ENCODE results near the gene RNU5D-1. TPM values are rescaled to one million over a fixed set of nuclear protein-coding genes. Genes with fewer than 3 reads are reported as not detected.

Gene RNU5D-1
- total RNA-seq, 2 experiments from 2014 or later: not detected

DNA sequence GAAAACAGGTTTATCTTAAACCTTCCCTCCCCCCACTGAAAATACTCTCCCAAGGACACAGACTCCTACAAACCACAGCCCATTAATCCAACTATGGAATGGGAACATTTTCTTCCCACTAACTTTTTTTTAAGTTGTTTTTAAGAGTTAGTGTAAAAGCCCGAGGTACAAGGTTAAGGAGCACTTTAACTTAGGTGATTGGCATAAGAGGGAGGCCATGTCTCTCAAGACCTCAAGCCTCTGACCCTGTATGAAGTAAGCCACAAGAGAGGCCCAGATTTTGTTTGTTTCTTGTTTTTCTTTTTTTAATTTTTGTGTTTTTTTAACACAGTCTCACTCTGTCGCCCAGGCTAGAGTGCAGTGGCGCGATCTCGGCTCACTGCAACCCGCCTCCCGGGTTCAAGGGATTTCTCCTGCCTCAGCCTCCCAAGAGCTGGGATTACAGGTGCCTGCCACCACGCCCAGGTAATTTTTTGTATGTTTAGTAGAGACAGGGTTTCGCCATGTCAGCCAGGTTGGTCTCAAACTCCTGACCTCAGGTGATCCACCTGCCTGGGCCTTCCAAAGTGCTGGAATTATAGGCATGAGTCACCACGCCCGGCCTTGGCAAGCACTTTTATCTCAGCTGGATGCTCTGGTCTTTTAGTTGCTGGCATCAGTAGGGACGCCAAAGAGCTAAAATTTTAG lies 42.1 kb downstream of the RNU5D-1 start:
- H3K36me3 Mint-ChIP-seq (ENCODE audit: low read depth): no peaks in the 10 kb centered on the region
- H3K27me3 Mint-ChIP-seq: no peaks in the 10 kb centered on the region
- no peaks in the 10 kb centered on the region for H3K9me3 Mint-ChIP-seq (ENCODE audit: low read depth)
- intact Hi-C loops (cut with DNase I, micrococcal nuclease): no loop called here
- POLR2A ChIA-PET: no interaction called here
- no peak overlapping the region for H3K4me3 Mint-ChIP-seq
- H3K4me1 Mint-ChIP-seq: peaks cover 6% of the 10 kb centered on the region
- ATAC-seq (no peak), DNase-seq (no peak)
- CTCF ChIA-PET: interaction anchor here (0.6 to 1.0 kb wide), 2 partner anchors 36 to 41 kb away, joined by 3 read pairs; no protein-coding TSS in a partner anchor
- H3K27ac Mint-ChIP-seq: no peak overlapping the region

DNA sequence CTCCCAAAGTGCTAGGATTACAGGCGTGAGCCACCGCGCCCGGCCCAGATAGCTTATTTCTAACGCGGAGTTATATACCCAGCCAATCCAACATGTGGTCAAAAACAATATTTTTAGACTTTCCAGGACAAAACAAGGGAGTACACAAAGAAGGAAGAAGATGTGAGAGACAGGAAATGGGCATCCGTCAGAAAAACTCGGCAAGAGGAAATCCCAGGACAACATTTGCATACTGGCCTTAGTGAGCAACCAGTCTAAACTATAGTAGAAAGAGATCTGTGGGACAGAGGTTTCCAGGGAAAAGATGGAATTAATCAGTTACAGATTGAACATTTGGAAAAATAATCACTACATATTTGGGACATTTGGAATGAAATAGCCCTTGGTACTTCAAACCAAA lies 45.1 kb downstream of the RNU5D-1 start:
- no peaks in the 10 kb centered on the region for H3K27me3 Mint-ChIP-seq
- H3K4me1 Mint-ChIP-seq: no peaks in the 10 kb centered on the region
- ChIA-PET CTCF (interaction anchor here (0.7 kb wide), 1 partner anchor 33 kb away, joined by 3 read pairs; no protein-coding TSS in a partner anchor), POLR2A (interaction anchor here (1.1 kb wide), 1 partner anchor 34 kb away, joined by 9 read pairs; no protein-coding TSS in a partner anchor)
- H3K4me3 Mint-ChIP-seq: no peak overlapping the region
- ATAC-seq (no peak), DNase-seq (no peak)
- H3K9me3 Mint-ChIP-seq (ENCODE audit: low read depth): no peaks in the 10 kb centered on the region
- intact Hi-C loops (cut with DNase I, micrococcal nuclease): no loop called here
- H3K27ac Mint-ChIP-seq: no peak overlapping the region
- H3K36me3 Mint-ChIP-seq (ENCODE audit: low read depth): no peaks in the 10 kb centered on the region

DNA sequence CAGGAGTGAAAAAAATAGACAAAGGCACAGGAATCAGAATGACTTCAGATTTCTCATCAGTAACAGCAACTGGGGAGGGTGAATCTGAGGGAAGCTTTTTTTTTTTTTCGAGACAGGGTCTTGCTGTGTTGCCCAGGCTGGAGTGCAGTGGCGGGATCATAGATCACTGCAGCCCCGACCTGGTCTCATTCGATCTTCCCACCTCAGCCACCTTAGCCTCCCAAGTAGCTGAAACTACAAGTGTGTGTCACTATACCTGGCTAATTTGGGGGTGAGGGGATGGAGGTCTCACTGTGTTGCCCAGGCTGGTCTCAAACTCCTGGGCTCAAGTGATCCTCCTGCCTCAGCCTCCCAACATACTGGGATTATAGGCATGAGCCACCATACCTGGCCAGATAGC lies 45.8 kb downstream of the RNU5D-1 start:
- DNase-seq (no peak), ATAC-seq (no peak)
- Mint-ChIP-seq H3K4me1 (no peaks in the 10 kb centered on the region), H3K36me3 (ENCODE audit: low read depth) (no peaks in the 10 kb centered on the region), H3K4me3 (no peak overlapping the region), H3K27ac (no peak overlapping the region), H3K9me3 (ENCODE audit: low read depth) (no peaks in the 10 kb centered on the region), H3K27me3 (no peaks in the 10 kb centered on the region)
- POLR2A ChIA-PET: interaction anchor here (0.6 to 1.1 kb wide), 2 partner anchors 35 to 398 kb away, joined by 3 to 9 read pairs; no protein-coding TSS in a partner anchor
- CTCF ChIA-PET: interaction anchor here (0.7 to 1.0 kb wide), 2 partner anchors 32 to 77 kb away, joined by 3 read pairs; no protein-coding TSS in a partner anchor
- intact Hi-C loops (cut with DNase I, micrococcal nuclease): no loop called here

DNA sequence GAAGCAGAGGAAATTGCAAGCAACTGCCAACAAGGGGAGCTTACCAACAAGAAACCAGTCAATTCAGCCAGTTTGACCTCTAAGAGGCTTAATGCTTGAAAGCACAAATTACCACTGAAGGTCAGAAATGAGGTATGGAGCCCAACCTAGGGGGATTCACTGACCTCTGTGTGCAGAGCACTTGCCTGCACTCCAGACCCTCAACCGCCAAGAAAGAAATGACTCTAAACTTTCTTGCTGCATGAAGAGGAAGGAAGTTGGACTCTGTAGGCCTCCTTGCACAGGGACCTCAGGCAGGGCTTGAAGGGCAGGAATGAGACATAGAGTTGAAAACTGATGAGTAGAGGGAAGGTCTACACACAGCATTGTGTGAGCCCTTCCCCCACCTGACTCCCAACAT lies 46.4 kb downstream of the RNU5D-1 start:
- ATAC-seq (peak; percentile 51), DNase-seq (peak; percentile 11)
- H3K4me3 Mint-ChIP-seq: no peak overlapping the region
- H3K4me1 Mint-ChIP-seq: no peaks in the 10 kb centered on the region
- no peaks in the 10 kb centered on the region for H3K36me3 Mint-ChIP-seq (ENCODE audit: low read depth)
- POLR2A ChIA-PET: interaction anchor here (0.6 kb wide), 1 partner anchor 397 kb away, joined by 3 read pairs; no protein-coding TSS in a partner anchor
- H3K9me3 Mint-ChIP-seq (ENCODE audit: low read depth): no peaks in the 10 kb centered on the region
- no peaks in the 10 kb centered on the region for H3K27me3 Mint-ChIP-seq
- intact Hi-C loops (cut with DNase I, micrococcal nuclease): no loop called here
- no peak overlapping the region for H3K27ac Mint-ChIP-seq
- CTCF ChIA-PET: interaction anchor here (1.0 kb wide), 1 partner anchor 76 kb away, joined by 3 read pairs; no protein-coding TSS in a partner anchor

DNA sequence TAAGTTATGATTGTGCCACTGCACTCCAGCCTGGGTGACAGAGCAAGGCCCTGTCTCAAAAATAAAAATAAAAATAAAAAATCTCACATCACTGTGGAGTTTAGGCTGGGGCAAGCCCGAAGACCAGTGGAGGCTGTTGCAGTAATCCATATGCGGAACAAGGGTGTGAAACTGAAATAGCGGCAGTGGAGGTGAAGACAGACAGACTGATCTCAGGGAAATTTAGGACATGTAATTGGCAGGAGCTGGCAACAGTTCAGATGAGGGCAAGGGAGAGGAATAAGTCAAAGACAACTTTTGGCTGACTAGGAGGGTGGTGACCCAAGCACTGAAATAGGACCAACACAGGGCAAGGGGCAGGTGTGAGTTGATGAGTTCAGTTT lies 48.1 kb downstream of the RNU5D-1 start:
- Mint-ChIP-seq H3K4me3 (no peak overlapping the region), H3K27me3 (no peaks in the 10 kb centered on the region), H3K27ac (no peak overlapping the region), H3K36me3 (ENCODE audit: low read depth) (no peaks in the 10 kb centered on the region), H3K9me3 (ENCODE audit: low read depth) (no peaks in the 10 kb centered on the region), H3K4me1 (no peaks in the 10 kb centered on the region)
- DNase-seq: no peak
- ChIA-PET CTCF (interaction anchor here (1.0 to 1.2 kb wide), 2 partner anchors 8 to 11 kb away, joined by 3 read pairs; partner anchors contain the start of gene ARMH1), POLR2A (no interaction called here)
- ATAC-seq: no peak
- intact Hi-C loops (cut with DNase I, micrococcal nuclease): no loop called here

DNA sequence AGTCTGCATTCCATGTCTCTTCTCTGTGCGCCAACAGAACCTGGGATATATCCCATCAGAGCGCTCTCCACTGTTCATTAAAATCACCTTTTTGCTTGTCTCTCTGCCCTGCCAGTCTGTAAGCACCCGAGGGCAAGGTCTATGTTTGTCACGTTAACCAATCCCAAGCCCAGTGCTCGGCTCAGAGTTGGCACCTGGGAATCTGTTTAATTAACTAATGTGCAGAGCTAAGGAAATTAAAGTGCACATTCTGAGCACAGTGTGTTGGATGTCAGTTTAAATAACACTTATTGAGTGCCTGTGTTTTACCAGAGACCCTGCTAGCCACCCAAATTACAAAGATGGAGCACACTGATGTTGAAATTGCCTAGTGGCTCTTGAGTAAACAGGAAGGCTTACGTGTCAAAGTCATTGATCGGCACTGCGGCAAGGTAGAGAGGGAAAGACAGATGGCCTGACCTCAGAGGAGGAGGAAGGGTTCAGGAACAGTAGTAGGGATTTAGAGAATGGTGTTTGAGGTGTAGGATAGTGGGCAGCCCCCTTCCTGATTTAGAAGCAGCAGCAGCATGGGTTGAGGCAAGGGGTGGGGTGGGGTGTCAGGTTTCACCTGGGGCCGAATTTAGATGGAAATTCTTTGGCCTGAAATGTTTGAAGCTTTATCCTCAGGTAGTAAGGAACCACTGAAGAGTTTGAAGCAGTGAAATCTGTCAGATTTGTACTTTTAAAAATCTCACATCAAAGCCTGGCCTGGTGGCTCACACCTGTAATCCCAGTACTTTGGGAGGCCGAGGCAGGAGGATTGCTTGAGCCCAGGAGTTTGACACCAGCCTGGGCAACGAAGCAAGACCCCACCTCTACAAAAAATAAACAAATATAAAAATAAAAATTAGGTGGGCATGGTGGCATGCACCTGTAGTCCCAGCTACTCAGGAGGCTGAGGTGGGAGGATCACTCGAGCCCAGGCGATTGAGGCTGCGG lies 48.8 kb downstream of the RNU5D-1 start:
- DNase-seq (no peak), ATAC-seq (no peak)
- intact Hi-C loops (cut with DNase I, micrococcal nuclease): no loop called here
- Mint-ChIP-seq H3K4me1 (no peaks in the 10 kb centered on the region), H3K27ac (no peak overlapping the region), H3K4me3 (no peak overlapping the region), H3K27me3 (no peaks in the 10 kb centered on the region), H3K9me3 (ENCODE audit: low read depth) (no peaks in the 10 kb centered on the region), H3K36me3 (ENCODE audit: low read depth) (no peaks in the 10 kb centered on the region)
- ChIA-PET POLR2A (no interaction called here), CTCF (no interaction called here)

Other genes with a start within 250 kb of the RNU5D-1 start
- 1 to 10 TPM; 4.3 to 5.5 TPM for gene TMEM53, start 56.7 kb downstream of the RNU5D-1 start, total RNA-seq
- 10 to 100 TPM; 67.3 to 75.1 TPM for gene ARMH1, start 56.5 kb downstream of the RNU5D-1 start, total RNA-seq
- 100 to 1,000 TPM; 101 to 119 TPM for gene KIF2C, start 8.7 kb upstream of the RNU5D-1 start, total RNA-seq
- gene RPS8, start 44.4 kb upstream of the RNU5D-1 start, total RNA-seq: 1,000 to 10,000 TPM; 3,005 to 3,275 TPM
- under 1 TPM; 0.69 to 0.71 TPM for gene BEST4, start 57.0 kb upstream of the RNU5D-1 start, total RNA-seq
- gene PLK3, start 69.2 kb upstream of the RNU5D-1 start, total RNA-seq: 10 to 100 TPM; 52.1 to 52.7 TPM
- gene DYNLT4, start 76.2 kb upstream of the RNU5D-1 start, total RNA-seq: under 1 TPM in 1 of 2 experiments, not detected in 1; 0.32 TPM
- 10 to 100 TPM; 16.7 to 17.2 TPM for gene BTBD19, start 77.4 kb upstream of the RNU5D-1 start, total RNA-seq
- under 1 TPM; 0.37 to 0.69 TPM for gene PTCH2, start 112.1 kb upstream of the RNU5D-1 start, total RNA-seq